Effector CD4-positive, alpha-beta T cell (primary cell): ENCODE measurements around the gene PTGES3L. TPM values are rescaled to one million over a fixed set of nuclear protein-coding genes. Genes with fewer than 3 reads are reported as not detected.
A peak's percentile ranks its signal among the peaks of the same experiment; 100 is the strongest.

Experiments
- DNase-seq: peaks from one replicate; pipeline ENCODE4 v3.0.0-alpha.2; 2020
- total RNA-seq: gene quantifications from one replicate; lab custom pipeline; 2026; lab: John Stamatoyannopoulos, UW

PTGES3L gene
- not detected for total RNA-seq

DNA sequence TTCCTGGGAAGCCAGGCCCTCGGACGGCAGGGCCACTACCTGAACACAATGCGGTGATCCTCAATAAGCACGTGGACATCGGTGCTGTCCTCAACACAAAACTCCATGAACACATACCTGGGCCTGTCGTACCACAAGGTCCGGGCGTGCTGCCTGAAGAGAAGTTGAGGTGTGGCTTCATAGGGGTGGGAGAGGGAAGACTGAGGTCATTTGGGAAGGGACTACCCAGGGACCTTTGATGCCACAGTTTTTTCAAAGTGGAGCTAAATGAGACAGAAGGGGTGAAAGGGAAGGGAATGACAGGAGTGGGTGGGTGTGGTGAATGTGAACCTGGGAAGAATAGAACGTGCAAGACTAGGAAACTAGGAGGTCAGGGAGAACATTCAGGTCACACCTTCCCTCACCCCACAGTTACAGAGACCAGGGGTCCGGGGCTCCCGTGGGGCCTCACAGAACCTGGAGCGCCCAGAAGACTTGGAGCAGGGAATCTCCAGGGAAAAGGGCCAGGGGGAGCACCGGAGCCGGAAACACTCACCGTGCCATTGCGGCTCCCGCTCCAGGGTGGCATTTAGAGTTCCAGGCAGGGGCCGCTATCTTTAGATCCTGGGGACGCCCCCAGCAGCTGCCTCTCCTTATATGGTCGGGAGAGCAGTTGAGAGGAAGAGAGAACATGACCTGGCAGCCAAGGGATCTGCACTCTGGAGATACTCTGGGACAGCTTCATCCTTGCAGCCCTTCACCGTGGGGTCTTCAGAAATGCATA, at the start of gene PTGES3L:
PTGES3L (minus strand) TSS at position 570 of the 763 bp plus-strand sequence; CDS start at position 543, 27 bp downstream.
- peak; percentile 3 for DNase-seq

DNA sequence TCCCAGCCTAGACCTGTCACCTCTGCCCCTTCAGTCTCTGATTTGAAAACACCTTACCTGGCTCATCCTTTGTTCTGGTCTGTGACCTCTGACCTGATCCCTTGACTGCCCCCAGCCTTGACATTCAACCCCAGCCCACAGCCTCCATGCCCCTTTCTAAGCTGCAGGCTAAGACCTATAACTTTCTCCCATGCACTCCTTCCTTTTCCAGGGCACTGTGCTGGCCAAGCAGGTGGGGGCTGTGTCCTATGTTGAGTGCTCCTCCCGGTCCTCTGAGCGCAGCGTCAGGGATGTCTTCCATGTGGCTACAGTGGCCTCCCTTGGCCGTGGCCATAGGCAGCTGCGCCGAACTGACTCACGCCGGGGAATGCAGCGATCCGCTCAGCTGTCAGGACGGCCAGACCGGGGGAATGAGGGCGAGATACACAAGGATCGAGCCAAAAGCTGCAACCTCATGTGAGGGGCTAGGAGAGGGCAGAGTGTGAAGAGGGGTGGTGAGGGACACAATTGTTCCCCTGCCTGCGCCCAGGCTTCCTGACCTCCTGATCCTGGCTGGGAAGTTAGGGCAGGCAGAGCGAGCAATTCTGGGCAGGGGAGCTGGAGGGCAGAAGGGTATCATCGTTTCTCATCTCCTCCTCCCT, 48.5 kb upstream of the PTGES3L start:
- no peak for DNase-seq

DNA sequence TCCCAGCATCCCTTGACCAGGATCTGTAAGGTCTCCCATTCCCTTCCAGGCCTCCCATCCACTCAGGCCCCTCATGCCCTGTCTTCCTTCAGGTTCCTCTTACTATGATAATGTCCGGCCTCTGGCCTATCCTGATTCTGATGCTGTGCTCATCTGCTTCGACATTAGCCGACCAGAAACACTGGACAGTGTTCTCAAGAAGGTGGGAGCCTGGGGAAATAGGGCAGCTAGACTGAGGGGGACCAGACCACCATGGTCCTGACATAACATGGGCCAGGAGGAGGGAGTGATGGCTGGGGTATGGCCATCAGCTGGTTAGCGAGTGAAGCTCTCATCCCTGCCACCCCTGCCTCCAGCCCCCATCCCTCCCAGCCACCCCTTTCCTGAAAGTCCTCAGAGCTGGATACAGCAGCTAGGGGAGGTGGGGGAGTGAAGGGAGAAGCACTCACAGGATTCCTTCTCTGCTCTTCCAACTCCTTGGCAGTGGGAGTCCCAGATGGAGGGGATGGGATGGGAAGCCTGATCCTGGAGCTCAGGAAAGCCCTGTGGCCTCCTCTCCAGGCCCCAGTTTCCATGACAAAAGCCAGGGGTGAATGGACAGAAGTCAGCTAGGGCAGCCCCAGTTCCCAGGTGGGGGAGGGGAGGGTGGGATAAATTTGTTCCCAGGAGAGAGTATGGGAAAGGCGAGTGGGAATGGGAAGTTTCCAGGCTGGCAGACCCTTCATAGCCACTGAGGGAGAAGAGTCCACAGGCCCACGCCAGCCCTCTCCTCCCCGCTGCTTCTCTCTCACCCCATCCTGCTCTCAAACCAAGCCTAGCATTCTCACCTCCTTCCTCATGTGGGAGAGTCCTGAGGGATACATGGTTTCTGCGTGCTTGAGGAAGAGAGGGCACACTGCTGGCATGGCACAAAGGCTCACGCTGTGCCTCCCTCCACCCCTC, 47.5 kb upstream of the PTGES3L start:
- no peak for DNase-seq

- no peak for DNase-seq
Measured at GRCh38 chr17:43026595-43026994, 46.7 kb upstream of the PTGES3L start.

GRCh38 chr17:43025766-43026537, 46.1 kb upstream of the PTGES3L start:
- DNase-seq = no peak

DNA sequence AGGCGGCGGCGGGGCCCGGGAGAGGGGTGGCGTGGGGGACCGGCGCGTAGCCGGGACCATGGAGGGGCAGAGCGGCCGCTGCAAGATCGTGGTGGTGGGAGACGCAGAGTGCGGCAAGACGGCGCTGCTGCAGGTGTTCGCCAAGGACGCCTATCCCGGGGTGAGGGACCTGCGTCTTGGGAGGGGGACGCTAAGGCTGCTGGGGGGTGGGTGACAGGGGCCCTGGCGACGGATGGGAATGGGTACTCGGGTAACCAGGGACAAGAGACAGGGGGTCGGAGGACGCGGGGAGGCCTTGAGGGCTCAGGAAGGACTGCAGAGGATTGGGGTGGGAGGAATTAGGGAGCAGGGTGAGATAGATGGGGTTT, 45.4 kb upstream of the PTGES3L start:
- no peak for DNase-seq

DNA sequence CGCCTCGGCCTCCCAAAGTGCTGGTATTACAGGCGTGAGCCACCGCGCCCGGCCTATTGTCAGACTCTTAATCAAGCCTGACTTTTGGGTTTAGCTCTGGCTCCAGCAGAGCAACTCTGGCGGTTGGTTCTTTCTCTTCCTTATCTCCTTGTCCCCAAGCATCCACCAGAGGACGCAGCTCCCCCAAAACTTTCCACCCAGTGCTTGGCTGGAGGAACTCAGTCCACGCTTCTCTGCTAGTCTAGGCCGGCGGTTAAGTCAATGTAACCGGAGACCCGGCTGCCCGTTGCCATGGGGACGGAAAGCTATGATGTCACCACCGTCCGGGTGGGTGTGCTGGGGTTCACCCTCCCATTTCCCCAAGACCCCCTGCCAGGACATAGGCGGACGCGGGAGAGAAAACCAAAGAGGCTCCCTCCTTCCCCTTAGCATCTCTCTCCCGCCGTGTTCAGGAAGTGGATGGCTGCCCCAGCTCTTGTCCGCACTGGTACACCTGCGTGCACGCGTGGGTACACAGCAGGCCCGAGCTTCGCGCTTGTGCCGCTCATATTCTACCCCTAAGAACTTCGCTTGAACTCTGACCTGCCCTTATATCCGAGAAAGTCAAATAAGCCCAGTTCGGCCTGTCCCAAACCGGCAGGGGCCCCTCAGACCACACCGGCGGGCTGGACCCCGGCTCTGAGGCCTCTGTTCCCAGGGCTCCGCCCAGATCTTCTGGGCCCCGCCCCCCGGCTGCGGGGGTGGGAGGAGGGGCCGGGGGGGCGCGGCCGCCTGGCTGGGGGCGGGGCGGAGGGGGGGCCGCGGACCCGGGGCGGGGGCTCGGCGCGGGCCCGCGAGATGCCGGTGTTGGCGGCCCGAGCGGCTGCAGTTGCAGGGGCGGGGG, 44.8 kb upstream of the PTGES3L start, which contains the start of gene RND2:
RND2 (plus strand) TSS at position 825 of the 883 bp plus-strand sequence. CDS start 117 bp downstream, outside the sequence.
- DNase-seq = peak; percentile 74

GRCh38 chr17:43021741-43022512, 42.0 kb upstream of the PTGES3L start, which contains the start of gene VAT1:
TSS of gene VAT1 (minus strand) at chr17:43022385. CDS start at chr17:43022322, 63 bp downstream.
- peak; percentile 58 for DNase-seq

GRCh38 chr17:43020789-43021740, 41.2 kb upstream of the PTGES3L start:
- peak; percentile 24 for DNase-seq

GRCh38 chr17:43020030-43020621, 40.2 kb upstream of the PTGES3L start:
- no peak for DNase-seq

DNA sequence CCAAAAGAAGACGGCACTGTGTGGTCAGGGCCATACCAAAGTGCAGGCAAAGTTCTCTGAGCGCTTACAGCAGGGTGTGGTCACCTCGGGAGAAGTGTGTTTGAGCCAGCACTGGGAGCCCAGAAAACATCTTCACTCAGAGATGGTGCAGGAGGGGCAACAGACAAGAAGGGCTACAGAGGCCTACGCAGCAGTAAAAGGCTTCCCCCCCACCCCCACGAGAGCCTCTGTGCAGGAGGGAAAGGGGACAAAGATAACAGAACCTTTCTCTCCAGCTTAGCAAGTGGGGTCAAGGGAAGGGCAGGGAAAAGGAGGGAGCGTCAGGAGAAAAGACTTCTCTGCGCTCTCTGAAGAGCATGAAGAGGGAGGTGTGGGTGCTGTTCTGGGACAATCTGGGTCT, 39.5 kb upstream of the PTGES3L start:
- no peak for DNase-seq

DNA sequence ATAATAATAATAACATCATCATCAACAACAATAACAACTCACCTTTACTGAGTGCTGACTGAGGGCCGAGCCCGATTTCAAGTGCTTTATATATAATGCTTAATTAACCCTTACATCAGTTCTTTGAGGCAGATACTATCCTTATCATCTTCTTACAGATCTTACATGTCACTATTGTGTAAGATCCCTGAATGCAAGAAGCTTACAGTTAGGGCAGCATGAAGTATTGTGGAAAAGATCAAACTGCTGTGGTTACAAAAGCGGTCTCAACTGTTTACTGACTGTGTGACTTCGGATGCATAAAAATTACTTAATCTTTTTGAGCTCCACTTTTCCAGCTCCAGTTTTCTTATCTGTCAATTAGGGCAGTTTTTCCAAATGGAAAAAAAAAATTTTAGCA, 39.1 kb upstream of the PTGES3L start:
- no peak for DNase-seq

- DNase-seq = peak; percentile 24
Measured at GRCh38 chr17:43018008-43018853, 38.4 kb upstream of the PTGES3L start.

- DNase-seq = no peak
Measured at GRCh38 chr17:43016216-43016615, 36.3 kb upstream of the PTGES3L start.

- no peak for DNase-seq
Measured at GRCh38 chr17:43015579-43015978, 35.7 kb upstream of the PTGES3L start.

- DNase-seq = no peak
Measured at GRCh38 chr17:43014649-43015542, 35.0 kb upstream of the PTGES3L start.
